Measurements from ENCODE around the gene EIF3D.

EIF3D gene

DNA sequence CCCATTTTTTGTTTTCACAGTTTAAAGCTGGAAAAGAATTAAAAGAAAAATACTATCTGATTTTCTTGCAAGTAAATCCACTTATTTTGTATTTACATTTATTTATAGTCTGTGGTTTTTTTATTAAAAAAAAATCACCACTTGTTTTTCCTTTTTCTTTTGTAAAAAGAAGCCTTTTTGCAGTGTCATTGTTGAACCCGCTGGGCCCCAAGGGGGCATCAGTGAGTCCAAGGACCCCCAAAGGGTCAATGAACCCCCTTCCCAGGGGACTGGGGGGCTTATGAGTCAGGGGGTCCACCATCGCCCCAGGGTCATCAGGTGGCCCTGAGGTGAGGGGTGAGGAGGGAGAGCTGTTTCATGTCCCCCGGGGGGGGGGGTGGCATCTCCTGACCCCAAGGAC lies 34.0 kb upstream of the EIF3D start:
- TF ChIP-seq GATA3 (IDR thresholded peaks at IDR 0.05; ENCODE audit: low read depth, low read length) (no peak), GATA2 (IDR thresholded peaks at IDR 0.05; ENCODE audit: low read depth, low read length) (no peak)

DNA sequence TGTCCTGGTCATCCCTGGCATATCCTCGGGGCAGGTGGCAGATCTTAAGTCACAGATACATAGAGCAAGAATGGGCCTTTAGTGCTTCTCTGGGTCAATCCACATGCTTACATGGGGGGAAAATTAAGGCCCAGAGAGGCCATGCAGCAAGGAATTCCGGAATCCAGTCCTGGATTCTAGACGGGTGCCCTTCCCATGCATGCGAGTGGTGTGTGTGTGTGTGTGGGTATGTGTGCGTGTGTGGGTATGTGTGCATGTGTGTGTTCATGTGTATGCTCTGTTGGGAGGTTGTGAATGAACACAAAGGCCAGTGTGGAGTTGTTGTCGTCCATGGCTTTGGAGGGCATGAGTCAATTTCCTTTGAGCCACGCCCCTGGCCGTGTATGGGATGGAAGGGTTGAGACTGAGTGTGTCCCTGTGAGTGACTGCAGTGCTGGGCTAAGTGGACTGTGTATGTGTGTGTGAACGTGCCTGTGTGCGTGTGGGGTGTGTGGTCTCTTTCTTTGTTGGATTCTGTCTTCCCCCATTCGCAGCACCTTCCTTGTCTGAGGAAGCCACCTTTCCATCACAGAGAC lies 33.4 kb upstream of the EIF3D start:
- TF ChIP-seq GATA2 (IDR thresholded peaks at IDR 0.05; ENCODE audit: low read depth, low read length) (no peak), GATA3 (IDR thresholded peaks at IDR 0.05; ENCODE audit: low read depth, low read length) (no peak)

DNA sequence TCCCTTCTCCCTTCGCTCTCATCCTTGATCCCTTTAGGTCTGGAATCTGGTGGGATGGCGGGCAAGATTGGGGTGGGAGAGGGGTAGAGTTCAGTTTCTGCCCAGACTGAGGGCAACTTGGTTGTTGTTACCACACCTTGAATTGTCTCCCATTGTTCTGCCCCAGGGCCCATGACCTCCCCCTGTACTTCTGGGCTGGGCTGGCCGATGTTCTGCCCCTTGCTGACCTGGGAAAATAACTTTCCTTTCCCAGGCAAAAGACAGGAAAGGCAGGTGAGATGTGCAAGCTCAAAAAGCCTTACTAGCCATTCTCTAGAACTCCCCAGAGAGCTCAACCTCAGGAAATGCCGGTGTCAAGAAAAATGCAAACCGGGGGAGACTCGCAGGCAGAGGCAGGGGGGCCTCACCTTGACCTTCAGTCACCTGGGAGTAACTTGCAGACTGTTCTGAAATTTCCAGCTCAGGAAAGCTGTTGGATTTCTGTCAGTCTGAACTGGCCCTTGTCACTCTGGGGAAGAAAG lies 32.4 kb upstream of the EIF3D start:
- TF ChIP-seq GATA3 (IDR thresholded peaks at IDR 0.05; ENCODE audit: low read depth, low read length) (no peak), GATA2 (IDR thresholded peaks at IDR 0.05; ENCODE audit: low read depth, low read length) (no peak)

- TF ChIP-seq GATA2 (IDR thresholded peaks at IDR 0.05; ENCODE audit: low read depth, low read length) (no peak), GATA3 (IDR thresholded peaks at IDR 0.05; ENCODE audit: low read depth, low read length) (no peak)
Observed at GRCh38 chr22:36560001-36560400, 31.0 kb upstream of the EIF3D start.

- no peak for TF ChIP-seq GATA2 (IDR thresholded peaks at IDR 0.05; ENCODE audit: low read depth, low read length)
Observed at GRCh38 chr22:36554098-36554497, 25.1 kb upstream of the EIF3D start.

GRCh38 chr22:36552289-36552688 lies 23.3 kb upstream of the EIF3D start:
- TF ChIP-seq GATA3 (IDR thresholded peaks at IDR 0.05; ENCODE audit: low read depth, low read length): no peak
- TF ChIP-seq GATA2 (IDR thresholded peaks at IDR 0.05; ENCODE audit: low read depth, low read length): no peak

DNA sequence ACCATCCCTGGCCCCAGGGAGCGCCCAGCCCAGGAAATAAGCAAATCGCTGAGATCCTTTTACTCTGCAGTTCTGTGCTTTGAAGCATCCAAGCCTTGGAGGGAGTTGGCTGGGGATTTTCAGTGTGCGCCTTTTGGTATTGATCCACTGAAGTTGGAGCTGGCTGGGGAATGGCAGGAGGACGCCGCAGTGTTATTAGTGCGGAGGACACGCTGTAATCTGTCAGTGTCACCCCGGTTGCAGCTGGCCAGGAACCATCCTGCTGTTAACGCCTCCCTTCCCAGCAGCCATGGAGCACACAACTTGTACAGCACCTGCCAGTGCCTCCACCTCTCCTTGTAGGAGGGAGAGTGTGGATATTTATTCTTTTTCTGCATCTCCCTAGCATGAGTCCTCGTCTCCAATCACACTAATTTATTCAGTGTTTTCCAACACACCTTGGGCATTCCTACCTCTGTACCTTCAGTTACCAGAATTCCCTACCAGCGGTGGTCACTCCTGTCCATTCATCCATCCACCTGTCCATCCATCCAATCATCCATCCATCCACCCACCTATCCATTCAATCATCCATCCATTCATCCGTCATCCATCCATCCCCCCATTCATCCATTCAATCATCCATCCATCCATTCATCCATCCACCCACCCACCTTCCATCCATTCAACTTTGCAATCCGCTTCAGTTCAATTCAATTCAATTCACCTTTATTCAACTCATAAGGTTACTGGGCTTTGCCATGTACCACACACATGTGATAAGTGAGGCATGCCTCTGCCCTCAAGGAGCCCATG lies 21.9 kb upstream of the EIF3D start:
- TF ChIP-seq GATA3 (IDR thresholded peaks at IDR 0.05; ENCODE audit: low read depth, low read length) (no peak), GATA2 (IDR thresholded peaks at IDR 0.05; ENCODE audit: low read depth, low read length) (no peak)

DNA sequence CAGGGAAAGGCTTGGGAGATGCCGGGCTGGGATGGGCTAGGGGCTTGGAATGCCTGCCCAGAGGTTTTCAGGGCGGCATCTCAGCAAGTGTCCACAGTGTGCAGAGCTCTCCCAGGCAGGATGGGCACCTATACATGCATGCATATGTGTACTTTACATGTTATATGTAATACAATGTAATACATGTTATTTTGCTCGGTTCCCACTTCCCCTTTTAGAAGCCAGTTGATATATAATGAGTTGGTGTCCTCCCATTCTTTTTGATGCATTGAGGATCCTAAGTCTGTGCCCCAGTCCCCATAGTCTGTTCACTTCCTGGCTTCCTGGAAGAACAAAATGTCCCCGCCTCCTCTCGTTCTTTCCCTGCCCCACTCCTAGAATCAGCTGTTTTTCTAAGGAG lies 20.1 kb upstream of the EIF3D start:
- TF ChIP-seq GATA3 (IDR thresholded peaks at IDR 0.05; ENCODE audit: low read depth, low read length) (no peak), GATA2 (IDR thresholded peaks at IDR 0.05; ENCODE audit: low read depth, low read length) (no peak)

DNA sequence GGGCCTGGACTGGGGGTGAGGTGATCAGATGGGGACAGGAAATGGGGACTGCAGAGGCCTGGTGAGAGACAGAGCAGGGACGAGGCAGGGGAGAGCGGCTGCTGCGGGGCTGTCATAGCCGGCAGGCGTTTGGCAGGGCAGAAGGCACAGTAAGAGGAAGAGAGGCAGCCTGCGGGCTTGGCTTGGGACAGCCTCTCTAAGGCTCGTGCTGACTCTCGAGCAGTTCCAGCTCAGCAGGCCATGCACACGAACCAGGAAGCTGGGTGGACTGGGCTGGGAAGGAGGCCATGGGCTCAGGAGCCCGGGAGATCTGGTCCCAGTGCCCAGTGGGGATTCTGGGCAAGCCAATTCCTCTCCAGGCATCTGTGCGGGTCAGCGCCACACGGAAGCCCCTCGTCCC lies 19.6 kb upstream of the EIF3D start:
- TF ChIP-seq GATA2 (IDR thresholded peaks at IDR 0.05; ENCODE audit: low read depth, low read length) (no peak), GATA3 (IDR thresholded peaks at IDR 0.05; ENCODE audit: low read depth, low read length) (no peak)

GRCh38 chr22:36546932-36547331 lies 18.0 kb upstream of the EIF3D start:
- no peak for TF ChIP-seq GATA3 (IDR thresholded peaks at IDR 0.05; ENCODE audit: low read depth, low read length)
- TF ChIP-seq GATA2 (IDR thresholded peaks at IDR 0.05; ENCODE audit: low read depth, low read length): no peak

GRCh38 chr22:36546092-36546804 lies 17.3 kb upstream of the EIF3D start:
- TF ChIP-seq GATA2 (IDR thresholded peaks at IDR 0.05; ENCODE audit: low read depth, low read length) (no peak), GATA3 (IDR thresholded peaks at IDR 0.05; ENCODE audit: low read depth, low read length) (no peak)

- TF ChIP-seq GATA2 (IDR thresholded peaks at IDR 0.05; ENCODE audit: low read depth, low read length): no peak
- no peak for TF ChIP-seq GATA3 (IDR thresholded peaks at IDR 0.05; ENCODE audit: low read depth, low read length)
Observed at GRCh38 chr22:36544107-36544620, 15.2 kb upstream of the EIF3D start.

DNA sequence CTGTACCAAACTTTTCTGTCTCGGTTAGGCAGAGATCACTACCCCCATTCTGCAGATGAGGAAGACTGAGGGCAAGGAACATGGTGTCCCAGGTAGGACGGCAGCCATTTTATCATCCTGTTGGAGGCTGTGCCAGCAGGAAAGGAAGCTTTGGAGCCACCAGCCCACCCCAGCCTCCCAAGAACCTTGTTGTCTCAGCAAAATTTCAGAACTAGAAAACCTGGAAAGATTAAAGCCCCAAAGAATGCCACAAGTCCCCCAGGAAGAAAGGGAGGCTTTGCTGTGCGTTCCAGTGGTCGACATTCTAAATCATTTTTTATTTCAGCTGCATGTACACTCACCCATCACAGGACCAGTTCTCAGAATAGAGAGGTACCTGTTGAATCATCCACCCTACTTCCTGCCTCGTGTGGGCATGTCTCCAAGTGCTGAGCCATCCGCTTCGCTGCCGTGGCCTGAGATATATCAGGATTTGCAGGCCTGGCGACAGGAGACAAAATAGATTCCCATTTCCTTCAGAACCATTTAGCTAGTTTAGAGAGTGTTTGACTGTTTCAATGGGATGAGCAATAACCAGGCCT lies 13.0 kb upstream of the EIF3D start:
- TF ChIP-seq GATA2 (IDR thresholded peaks at IDR 0.05; ENCODE audit: low read depth, low read length) (no peak), GATA3 (IDR thresholded peaks at IDR 0.05; ENCODE audit: low read depth, low read length) (no peak)

Data from SH-SY5Y (cell line).